Esophagus muscularis mucosa (tissue), 4 donors: ENCODE measurements around the gene MDGA2.

Source experiments
- EP300 ChIP-seq: sonication (generic); formaldehyde crosslinking; IDR thresholded peaks from one replicate; pipeline ENCODE4 v1.6.1; 2017; ENCODE audit warnings: antibody characterized with exemption
- POLR2A ChIP-seq: fragments of 450-650 bp; IDR thresholded peaks from one replicate; pipeline ENCODE4 v1.6.1; 2017; ENCODE audit warnings: antibody characterized with exemption, moderate library complexity, mild to moderate bottlenecking, low read depth
- POLR2AphosphoS5 ChIP-seq, 2 donors: sonication (generic); formaldehyde crosslinking; IDR thresholded peaks; one replicate each; pipeline ENCODE4 v1.6.1; 2017; ENCODE audit warnings: antibody characterized with exemption in 2 of 2
- TF ChIP-seq, protein P1 (sequence below), 3 experiments: fragments of 200-600 bp in 2 of 3; fragments of 450-650 bp in 1 of 3; sonication (generic) in 2 of 3; IDR thresholded peaks; one replicate each; pipeline ENCODE4 v1.5.1; 2017 to 2019; ENCODE audit warnings: antibody characterized with exemption in 3 of 3, mild to moderate bottlenecking in 2 of 3, moderate library complexity in 1 of 3

DNA sequence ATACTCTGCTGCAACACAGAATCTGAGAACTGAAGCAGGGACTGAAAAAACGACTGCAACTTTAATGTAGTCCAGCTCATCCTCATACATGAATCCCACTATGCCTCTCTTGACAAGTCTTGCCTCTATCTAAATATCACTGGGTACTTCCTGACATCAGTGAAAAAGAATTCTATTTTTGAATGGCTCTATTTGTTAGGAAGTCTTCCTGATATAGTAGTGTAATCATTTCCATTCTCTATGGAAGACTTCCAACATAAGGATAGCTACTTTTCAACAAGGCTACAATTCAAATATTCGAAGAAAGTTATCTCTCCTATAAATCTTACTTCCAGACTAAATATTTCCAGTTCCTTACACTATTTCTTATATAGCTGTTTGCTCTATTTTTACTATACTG is 167.5 kb downstream of the MDGA2 start:
- TF ChIP-seq, protein P1, sequence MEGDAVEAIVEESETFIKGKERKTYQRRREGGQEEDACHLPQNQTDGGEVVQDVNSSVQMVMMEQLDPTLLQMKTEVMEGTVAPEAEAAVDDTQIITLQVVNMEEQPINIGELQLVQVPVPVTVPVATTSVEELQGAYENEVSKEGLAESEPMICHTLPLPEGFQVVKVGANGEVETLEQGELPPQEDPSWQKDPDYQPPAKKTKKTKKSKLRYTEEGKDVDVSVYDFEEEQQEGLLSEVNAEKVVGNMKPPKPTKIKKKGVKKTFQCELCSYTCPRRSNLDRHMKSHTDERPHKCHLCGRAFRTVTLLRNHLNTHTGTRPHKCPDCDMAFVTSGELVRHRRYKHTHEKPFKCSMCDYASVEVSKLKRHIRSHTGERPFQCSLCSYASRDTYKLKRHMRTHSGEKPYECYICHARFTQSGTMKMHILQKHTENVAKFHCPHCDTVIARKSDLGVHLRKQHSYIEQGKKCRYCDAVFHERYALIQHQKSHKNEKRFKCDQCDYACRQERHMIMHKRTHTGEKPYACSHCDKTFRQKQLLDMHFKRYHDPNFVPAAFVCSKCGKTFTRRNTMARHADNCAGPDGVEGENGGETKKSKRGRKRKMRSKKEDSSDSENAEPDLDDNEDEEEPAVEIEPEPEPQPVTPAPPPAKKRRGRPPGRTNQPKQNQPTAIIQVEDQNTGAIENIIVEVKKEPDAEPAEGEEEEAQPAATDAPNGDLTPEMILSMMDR (IDR thresholded peaks at IDR 0.05): no peak
- TF ChIP-seq POLR2A (no peak), POLR2AphosphoS5 (IDR thresholded peaks at IDR 0.05) (no peak), EP300 (no peak)
